Keratinocyte (primary cell): Measurements from ENCODE around the gene P3H2. TPM values are rescaled to one million over a fixed set of nuclear protein-coding genes. Genes with fewer than 3 reads are reported as not detected.

Experiments
- DNase-seq: peaks from one replicate; pipeline ENCODE4 v3.0.0-alpha.2; 2011; ENCODE audit warnings: low read depth, missing footprints, low spot score
- FAIRE-seq: peaks from 2 replicates; lab custom pipeline; 2011; peaks lifted over from hg19 to GRCh38; lab: Jason Lieb, UNC
- H2AFZ ChIP-seq: 2 replicates; pipeline ENCODE4 v1.6.0; 2012; ENCODE audit warnings: low read length, control low read depth, inconsistent platforms; ENCODE audit not compliant: control insufficient read depth
- H3K27ac ChIP-seq: 2 replicates; pipeline ENCODE4 v1.5.1; 2011; ENCODE audit warnings: low read length; ENCODE audit not compliant: control insufficient read depth, insufficient read depth
- H3K27me3 ChIP-seq: 3 replicates; pipeline ENCODE4 v1.6.0; 2011; ENCODE audit warnings: low read length; ENCODE audit not compliant: control insufficient read depth, insufficient read depth; ENCODE audit errors: extremely low read depth
- H3K36me3 ChIP-seq, 2 experiments: 2 replicates in 1 of 2; 3 replicates in 1 of 2; pipeline ENCODE4 v1.5.1; 2011; ENCODE audit warnings: low read length in 2 of 2, mild to moderate bottlenecking in 1 of 2; ENCODE audit not compliant: control insufficient read depth in 2 of 2, insufficient read depth in 2 of 2; ENCODE audit errors: extremely low read depth in 1 of 2
- H3K4me1 ChIP-seq: 3 replicates; pipeline ENCODE4 v1.5.1; 2011; ENCODE audit warnings: low read length; ENCODE audit not compliant: control insufficient read depth, insufficient read depth; ENCODE audit errors: extremely low read depth
- H3K4me2 ChIP-seq: 3 replicates; pipeline ENCODE4 v1.6.0; 2011; ENCODE audit warnings: low read depth, low read length; ENCODE audit not compliant: control insufficient read depth, insufficient read depth; ENCODE audit errors: extremely low read depth
- H3K4me3 ChIP-seq, 3 experiments: fragments of 200-600 bp in 1 of 3; sonication (generic) in 1 of 3; 2 replicates in 2 of 3; 3 replicates in 1 of 3; pipeline ENCODE4 v1.5.1; 2011 to 2016; ENCODE audit warnings: low read length in 3 of 3, mild to moderate bottlenecking in 3 of 3, control low read depth in 2 of 3, inconsistent platforms in 1 of 3, low read depth in 1 of 3, mixed read lengths in 1 of 3, mixed run types in 1 of 3, moderate library complexity in 1 of 3; ENCODE audit not compliant: control insufficient read depth in 2 of 3, insufficient read depth in 2 of 3; ENCODE audit errors: extremely low read depth in 1 of 3
- H3K79me2 ChIP-seq: 2 replicates; pipeline ENCODE4 v1.6.0; 2012; ENCODE audit warnings: low read length; ENCODE audit not compliant: control insufficient read depth, insufficient read depth
- H3K9ac ChIP-seq: 3 replicates; pipeline ENCODE4 v1.6.0; 2011; ENCODE audit warnings: low read length; ENCODE audit not compliant: control insufficient read depth, insufficient read depth; ENCODE audit errors: extremely low read depth
- H3K9me1 ChIP-seq: 3 replicates; pipeline ENCODE4 v1.6.0; 2011; ENCODE audit warnings: low read length; ENCODE audit not compliant: control insufficient read depth, insufficient read depth; ENCODE audit errors: extremely low read depth
- H3K9me3 ChIP-seq: 2 replicates; pipeline ENCODE4 v1.5.1; 2012; ENCODE audit warnings: low read depth, low read length; ENCODE audit not compliant: control insufficient read depth
- H4K20me1 ChIP-seq: 3 replicates; pipeline ENCODE4 v1.6.0; 2011; ENCODE audit warnings: low read length; ENCODE audit not compliant: control insufficient read depth, insufficient read depth; ENCODE audit errors: extremely low read depth
- EZH2 ChIP-seq: IDR thresholded peaks from one replicate; pipeline ENCODE4 v1.6.1; 2012; ENCODE audit warnings: inconsistent platforms, mild to moderate bottlenecking, low read length, moderate library complexity
- dilution Hi-C: fragments of 300-500 bp; cut with MboI; formaldehyde crosslinking; loops from one replicate; pipeline ENCODE4 v1.7.0; 2020; ENCODE audit warnings: low sequenced_read_pairs; ENCODE audit not compliant: extremely low pct_ligation_motif_present
- polyA plus RNA-seq, 5 experiments: library from polyadenylated mRNA; depleted of rRNA in 3 of 5; stranded (reverse) in 3 of 5; stranded (forward) in 1 of 5; unstranded in 1 of 5; fragments of >200 nt; gene quantifications; 1 replicate in 1 of 5; 2 replicates in 3 of 5; 3 replicates in 1 of 5; pipeline versions ENCODE4 v1.2.1 to v1.2.3, GENCODE V29; 2011 to 2012; ENCODE audit warnings: missing spikeins in 2 of 5, low read depth in 1 of 5, low replicate concordance in 1 of 5
- TF ChIP-seq, protein P1 (sequence below), 3 experiments: IDR thresholded peaks in 1 of 3; conservative IDR thresholded peaks in 1 of 3; optimal IDR thresholded peaks in 1 of 3; 2 replicates in 2 of 3; 3 replicates in 1 of 3; pipeline versions ENCODE3 to v1.5.1; 2011; ENCODE audit warnings: low read length in 3 of 3, mild to moderate bottlenecking in 3 of 3, moderate library complexity in 2 of 3, control low read depth in 1 of 3, inconsistent platforms in 1 of 3; ENCODE audit not compliant: insufficient read depth in 2 of 3; ENCODE audit errors: extremely low read depth in 1 of 3

P3H2 gene
- polyA plus RNA-seq, 1 donor (not counting 4 experiments of a cell fraction or from before 2014, with no cell fraction given): 115 TPM

DNA sequence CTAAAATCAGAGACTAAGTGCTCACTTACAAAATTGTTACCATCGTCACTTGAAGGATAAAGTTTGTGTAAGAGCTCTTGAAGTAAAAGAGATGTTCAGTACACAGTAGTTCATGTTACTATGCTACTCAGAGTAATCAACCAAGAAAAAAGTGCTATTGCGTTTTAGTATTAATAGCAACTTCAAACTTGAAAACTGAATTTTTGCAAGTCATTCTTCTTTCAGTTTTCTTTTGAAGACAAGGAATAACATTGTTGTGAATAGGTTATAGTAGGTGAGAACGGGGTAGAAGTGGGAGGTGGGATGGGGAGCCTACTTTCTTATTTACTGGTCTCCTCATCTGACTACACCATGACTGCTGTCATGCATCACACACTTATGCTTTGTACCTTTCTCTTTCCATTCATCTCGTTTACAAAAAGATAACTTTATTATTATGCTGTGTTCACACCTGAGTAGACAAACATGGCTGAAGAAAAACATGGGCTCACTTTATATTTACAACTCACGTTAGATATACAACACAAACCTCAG is 39.3 kb upstream of the P3H2 start:
- TF ChIP-seq, protein P1, sequence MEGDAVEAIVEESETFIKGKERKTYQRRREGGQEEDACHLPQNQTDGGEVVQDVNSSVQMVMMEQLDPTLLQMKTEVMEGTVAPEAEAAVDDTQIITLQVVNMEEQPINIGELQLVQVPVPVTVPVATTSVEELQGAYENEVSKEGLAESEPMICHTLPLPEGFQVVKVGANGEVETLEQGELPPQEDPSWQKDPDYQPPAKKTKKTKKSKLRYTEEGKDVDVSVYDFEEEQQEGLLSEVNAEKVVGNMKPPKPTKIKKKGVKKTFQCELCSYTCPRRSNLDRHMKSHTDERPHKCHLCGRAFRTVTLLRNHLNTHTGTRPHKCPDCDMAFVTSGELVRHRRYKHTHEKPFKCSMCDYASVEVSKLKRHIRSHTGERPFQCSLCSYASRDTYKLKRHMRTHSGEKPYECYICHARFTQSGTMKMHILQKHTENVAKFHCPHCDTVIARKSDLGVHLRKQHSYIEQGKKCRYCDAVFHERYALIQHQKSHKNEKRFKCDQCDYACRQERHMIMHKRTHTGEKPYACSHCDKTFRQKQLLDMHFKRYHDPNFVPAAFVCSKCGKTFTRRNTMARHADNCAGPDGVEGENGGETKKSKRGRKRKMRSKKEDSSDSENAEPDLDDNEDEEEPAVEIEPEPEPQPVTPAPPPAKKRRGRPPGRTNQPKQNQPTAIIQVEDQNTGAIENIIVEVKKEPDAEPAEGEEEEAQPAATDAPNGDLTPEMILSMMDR (optimal IDR thresholded peaks at IDR 0.05 in 1 of 3, IDR thresholded peaks at IDR 0.05 in 1 of 3, conservative IDR thresholded peaks at IDR 0.05 in 1 of 3; ENCODE audit: extremely low read depth in 1 of 3, insufficient read depth in 2 of 3, low read length in 3 of 3): no peak
- TF ChIP-seq EZH2: no peak
- Histone ChIP-seq H4K20me1 (no peaks in the 10 kb centered on the region), H3K9me1 (no peaks in the 10 kb centered on the region), H3K4me2 (no peak overlapping the region), H3K9me3 (peaks cover 2% of the 10 kb centered on the region), H3K9ac (no peak overlapping the region), H3K4me3 (no peak overlapping the region), H3K4me1 (peaks cover 21% of the 10 kb centered on the region), H3K36me3 (no peaks in the 10 kb centered on the region), H2AFZ (no peak overlapping the region), H3K79me2 (no peaks in the 10 kb centered on the region), H3K27ac (no peak overlapping the region), H3K27me3 (no peaks in the 10 kb centered on the region)
- DNase-seq (no peak), FAIRE-seq (no peak)
- dilution Hi-C loops: no loop called here

DNA sequence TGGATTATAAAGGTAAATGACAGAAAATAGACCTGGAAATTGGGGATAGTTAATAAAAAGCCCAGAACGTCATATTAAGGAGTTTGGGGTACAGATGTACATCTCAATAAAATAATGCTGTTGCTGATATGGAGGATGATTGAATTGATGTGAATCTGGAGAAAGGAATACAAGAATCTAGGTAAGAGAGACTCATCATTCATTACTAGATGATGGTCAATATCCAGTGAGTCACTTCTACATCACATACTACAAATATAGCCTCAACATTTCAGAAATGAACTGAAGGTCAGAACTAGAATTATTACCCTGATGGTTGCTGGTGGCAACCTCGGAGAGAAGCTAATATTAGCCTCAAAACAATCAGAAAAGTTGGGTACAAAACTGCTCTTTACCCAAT is 37.6 kb upstream of the P3H2 start:
- H3K27ac ChIP-seq: no peak overlapping the region

More for the DNA sequence above, 37.6 kb upstream of the P3H2 start:
- Histone ChIP-seq H3K9me1 (no peaks in the 10 kb centered on the region), H2AFZ (no peak overlapping the region), H3K4me1 (peaks cover 25% of the 10 kb centered on the region), H3K79me2 (no peaks in the 10 kb centered on the region), H3K36me3 (no peaks in the 10 kb centered on the region), H3K27me3 (no peaks in the 10 kb centered on the region), H3K9ac (no peak overlapping the region), H3K4me2 (no peak overlapping the region), H4K20me1 (no peaks in the 10 kb centered on the region), H3K4me3 (no peak overlapping the region), H3K9me3 (peaks cover 2% of the 10 kb centered on the region)
- dilution Hi-C loops: no loop called here
- TF ChIP-seq EZH2: no peak
- TF ChIP-seq, protein P1 (optimal IDR thresholded peaks at IDR 0.05 in 1 of 3, IDR thresholded peaks at IDR 0.05 in 1 of 3, conservative IDR thresholded peaks at IDR 0.05 in 1 of 3; ENCODE audit: extremely low read depth in 1 of 3, insufficient read depth in 2 of 3, low read length in 3 of 3): no peak
- DNase-seq: no peak
- no peak for FAIRE-seq
